ENCODE measurements around the gene SLC9B1.
A peak's percentile ranks its signal among the peaks of the same experiment; 100 is the strongest.

The SLC9B1 gene

GRCh38 chr4:103019308-103020124, at the start of gene SLC9B1:
Gene SLC9B1, minus strand, starts transcription at chr4:103019705. Its CDS starts 27,994 bp downstream, at chr4:102991711.
- peak; percentile 97 for DNase-seq
- Histone ChIP-seq H3K9me3 (ENCODE audit: severe bottlenecking) (peaks cover 6% of the 10 kb centered on the region), H3K27ac (peak within 1 kb of the TSS; percentile 95), H3K27me3 (ENCODE audit: insufficient read depth, low read depth, severe bottlenecking) (no peaks in the 10 kb centered on the region), H3K36me3 (no peaks in the 10 kb centered on the region), H3K4me3 (ENCODE audit: low read depth, low read length) (peak within 1 kb of the TSS; percentile 95)
- TF ChIP-seq CTCF (IDR thresholded peaks at IDR 0.05; ENCODE audit: low read depth, low read length), result no peak

GRCh38 chr4:103067841-103068547, 48.5 kb upstream of the SLC9B1 start:
- Histone ChIP-seq H3K4me3 (ENCODE audit: low read depth, low read length) (no peak overlapping the region), H3K27ac (no peak overlapping the region), H3K9me3 (ENCODE audit: severe bottlenecking) (no peaks in the 10 kb centered on the region), H3K27me3 (ENCODE audit: insufficient read depth, low read depth, severe bottlenecking) (no peaks in the 10 kb centered on the region), H3K36me3 (peaks cover 14% of the 10 kb centered on the region)
- no peak for DNase-seq
- TF ChIP-seq CTCF (IDR thresholded peaks at IDR 0.05; ENCODE audit: low read depth, low read length), result no peak

- Histone ChIP-seq H3K36me3 (peaks cover 2% of the 10 kb centered on the region), H3K27me3 (ENCODE audit: insufficient read depth, low read depth, severe bottlenecking) (no peaks in the 10 kb centered on the region)
- no peak for TF ChIP-seq CTCF (IDR thresholded peaks at IDR 0.05; ENCODE audit: low read depth, low read length)
These were observed 41.1 kb upstream of the SLC9B1 start for GRCh38 chr4:103060453-103061148.

GRCh38 chr4:103054030-103054429, 34.5 kb upstream of the SLC9B1 start:
- no peak overlapping the region for H3K27ac ChIP-seq
- H3K4me3 ChIP-seq (ENCODE audit: low read depth, low read length), result no peak overlapping the region
- no peak for TF ChIP-seq CTCF (IDR thresholded peaks at IDR 0.05; ENCODE audit: low read depth, low read length)
- no peaks in the 10 kb centered on the region; the same call in 1 of the 2 replicates for H3K36me3 ChIP-seq
- no peak for DNase-seq
- no peaks in the 10 kb centered on the region for H3K27me3 ChIP-seq (ENCODE audit: insufficient read depth, low read depth, severe bottlenecking)
- no peaks in the 10 kb centered on the region for H3K9me3 ChIP-seq (ENCODE audit: severe bottlenecking)

More at GRCh38 chr4:103060453-103061148, 41.1 kb upstream of the SLC9B1 start:
- H3K27ac ChIP-seq, result no peak overlapping the region
- no peak for DNase-seq
- H3K9me3 ChIP-seq (ENCODE audit: severe bottlenecking), result no peaks in the 10 kb centered on the region
- no peak overlapping the region for H3K4me3 ChIP-seq (ENCODE audit: low read depth, low read length)

- Histone ChIP-seq H3K27ac (no peak overlapping the region), H3K36me3 (no peaks in the 10 kb centered on the region; the same call in 1 of the 2 replicates), H3K27me3 (ENCODE audit: insufficient read depth, low read depth, severe bottlenecking) (no peaks in the 10 kb centered on the region), H3K4me3 (ENCODE audit: low read depth, low read length) (no peak overlapping the region), H3K9me3 (ENCODE audit: severe bottlenecking) (no peaks in the 10 kb centered on the region)
- DNase-seq, result no peak
- TF ChIP-seq CTCF (IDR thresholded peaks at IDR 0.05; ENCODE audit: low read depth, low read length), result no peak
These were observed 33.3 kb upstream of the SLC9B1 start for GRCh38 chr4:103052779-103053178.
